Progenitor cell of endocrine pancreas (in vitro differentiated cells): ENCODE data around the gene GRB10. TPM values are rescaled to one million over a fixed set of nuclear protein-coding genes. Genes with fewer than 3 reads are reported as not detected.

Source experiments
- DNase-seq: peaks from one replicate; pipeline ENCODE4 v3.0.0; 2021; ENCODE audit warnings: low spot score; ENCODE audit not compliant: unreplicated experiment
- H3K27ac Mint-ChIP-seq: 2 replicates; pipeline ENCODE4 v1.8.0; 2021; ENCODE audit warnings: mild to moderate bottlenecking, moderate library complexity, mixed read lengths
- H3K27me3 Mint-ChIP-seq: 2 replicates; pipeline ENCODE4 v1.8.0; 2021; ENCODE audit warnings: mixed read lengths
- H3K36me3 Mint-ChIP-seq: 2 replicates; pipeline ENCODE4 v1.8.0; 2022; ENCODE audit warnings: mixed read lengths; ENCODE audit not compliant: insufficient read depth
- H3K4me1 Mint-ChIP-seq: 2 replicates; pipeline ENCODE4 v1.8.0; 2021; ENCODE audit warnings: low read depth, mixed read lengths
- H3K4me3 Mint-ChIP-seq: 2 replicates; pipeline ENCODE4 v1.8.0; 2021; ENCODE audit warnings: low read depth, mild to moderate bottlenecking, moderate library complexity, mixed read lengths
- H3K9me3 Mint-ChIP-seq: 2 replicates; pipeline ENCODE4 v1.8.0; 2021; ENCODE audit warnings: low read depth, mixed read lengths
- CTCF ChIP-seq: fragments of 200-600 bp; sonication (generic); IDR thresholded peaks from one replicate; pipeline ENCODE4 v1.5.0; 2021; ENCODE audit warnings: antibody characterized with exemption, mild to moderate bottlenecking; ENCODE audit not compliant: unreplicated experiment
- total RNA-seq: library from RNA; stranded (reverse); gene quantifications from 2 replicates; pipeline ENCODE4 v1.2.1, GENCODE V29; 2021

GRB10 gene
- total RNA-seq, 1 donor from 2014 or later = 58.4 TPM

GRCh38 chr7:50647286-50647980 lies 135.3 kb downstream of the GRB10 start:
- no peak overlapping the region for H3K27ac Mint-ChIP-seq
- peaks cover 7% of the 10 kb centered on the region for H3K4me1 Mint-ChIP-seq
- no peak overlapping the region for H3K4me3 Mint-ChIP-seq
- peaks cover 23% of the 10 kb centered on the region for H3K36me3 Mint-ChIP-seq
- H3K9me3 Mint-ChIP-seq = no peaks in the 10 kb centered on the region
- no peak for DNase-seq
- no peaks in the 10 kb centered on the region for H3K27me3 Mint-ChIP-seq
- no peak for TF ChIP-seq CTCF

GRCh38 chr7:50646069-50646468 lies 136.6 kb downstream of the GRB10 start:
- no peak for TF ChIP-seq CTCF
- Mint-ChIP-seq H3K4me3 (no peak overlapping the region), H3K4me1 (peaks cover 10% of the 10 kb centered on the region), H3K36me3 (peaks cover 23% of the 10 kb centered on the region), H3K27ac (no peak overlapping the region), H3K9me3 (no peaks in the 10 kb centered on the region), H3K27me3 (no peaks in the 10 kb centered on the region)
- DNase-seq = no peak

- no peak overlapping the region for H3K4me3 Mint-ChIP-seq
- no peak for DNase-seq
- peaks cover 10% of the 10 kb centered on the region for H3K4me1 Mint-ChIP-seq
Observed at GRCh38 chr7:50645186-50645585, 137.5 kb downstream of the GRB10 start.

GRCh38 chr7:50644586-50644985 lies 138.1 kb downstream of the GRB10 start:
- Mint-ChIP-seq H3K27me3 (no peaks in the 10 kb centered on the region), H3K4me1 (peaks cover 10% of the 10 kb centered on the region), H3K36me3 (peaks cover 21% of the 10 kb centered on the region), H3K27ac (no peak overlapping the region), H3K9me3 (no peaks in the 10 kb centered on the region), H3K4me3 (no peak overlapping the region)
- no peak for TF ChIP-seq CTCF
- no peak for DNase-seq

More at GRCh38 chr7:50645186-50645585, 137.5 kb downstream of the GRB10 start:
- TF ChIP-seq CTCF = no peak
- no peaks in the 10 kb centered on the region for H3K27me3 Mint-ChIP-seq
- H3K27ac Mint-ChIP-seq = no peak overlapping the region
- H3K9me3 Mint-ChIP-seq = no peaks in the 10 kb centered on the region
- H3K36me3 Mint-ChIP-seq = peaks cover 21% of the 10 kb centered on the region

GRCh38 chr7:50644114-50644513 lies 138.6 kb downstream of the GRB10 start:
- no peak for TF ChIP-seq CTCF
- DNase-seq = no peak
- Mint-ChIP-seq H3K9me3 (no peaks in the 10 kb centered on the region), H3K4me1 (peaks cover 10% of the 10 kb centered on the region), H3K27me3 (no peaks in the 10 kb centered on the region), H3K4me3 (no peak overlapping the region), H3K27ac (no peak overlapping the region), H3K36me3 (peaks cover 16% of the 10 kb centered on the region)
